HG02623 (cell line): ENCODE results near the gene TOMM40.
"Not testable (repeated sequence)": the region's sequence is repeated elsewhere in the genome, so short reads cannot be mapped to it uniquely, and the experiment has no call there.

Experiments
- ATAC-seq: cut with Tn5 transposase; IDR thresholded peaks from one replicate; pipeline ENCODE4 v1.9.1; 2021; ENCODE audit warnings: moderate library complexity; ENCODE audit not compliant: unreplicated experiment

TOMM40 gene

DNA sequence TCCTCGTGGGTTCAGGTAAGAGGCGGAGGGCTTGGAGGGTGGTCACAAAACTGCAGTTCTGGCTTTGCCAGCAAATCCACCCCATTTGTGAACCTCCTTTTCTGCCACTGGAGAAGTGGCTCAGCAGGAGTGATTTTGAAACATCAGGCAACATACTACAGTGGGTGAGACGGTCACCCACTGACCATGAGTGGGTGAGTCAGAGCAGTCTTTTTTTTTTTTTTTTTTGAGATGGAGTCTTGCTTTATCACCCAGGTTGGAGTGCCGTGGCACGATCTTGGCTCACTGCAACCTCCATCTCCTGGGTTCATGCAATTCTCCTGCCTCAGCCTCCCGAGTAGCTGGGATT, 3.0 kb downstream of the TOMM40 start:
- no peak for ATAC-seq

DNA sequence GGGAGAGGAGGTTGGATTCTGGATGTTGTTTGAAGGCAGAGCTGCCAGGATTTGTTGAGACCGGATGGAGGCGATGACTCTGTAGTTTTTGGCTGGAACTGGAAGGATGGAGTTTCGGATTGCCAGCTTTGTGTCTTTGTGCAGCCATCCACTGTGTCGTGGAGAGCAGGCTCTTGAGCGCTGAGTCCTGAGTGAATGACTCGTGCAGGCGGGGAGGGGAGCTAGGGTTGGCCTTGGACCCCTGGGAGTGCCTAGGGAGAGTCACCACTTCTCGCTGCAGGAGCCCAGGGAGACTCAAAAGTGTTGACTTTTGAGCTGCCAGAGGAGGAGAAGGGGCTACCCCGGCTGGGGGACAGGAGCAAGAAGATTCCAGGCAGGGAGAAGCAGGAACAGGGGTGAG, 3.9 kb downstream of the TOMM40 start:
- no peak for ATAC-seq

DNA sequence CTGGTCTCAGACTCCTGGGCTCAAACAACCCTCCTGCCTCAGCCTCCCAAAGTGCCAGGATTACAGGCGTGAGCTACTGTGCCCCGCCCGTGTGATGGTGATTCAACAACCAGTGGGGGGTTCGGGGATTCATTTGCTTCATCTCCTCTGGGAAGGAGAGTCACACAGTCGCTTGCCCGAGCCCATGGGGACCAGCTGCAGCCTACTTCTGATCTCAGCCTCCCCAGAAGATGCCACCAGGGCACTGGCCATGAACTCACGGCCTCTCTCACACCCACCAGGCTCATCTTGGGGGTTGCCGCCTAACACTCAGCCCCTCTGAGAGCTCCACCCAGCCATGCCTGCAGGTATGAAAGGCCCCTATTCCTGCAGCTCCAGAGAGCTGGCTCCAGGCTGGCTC, 6.8 kb downstream of the TOMM40 start:
- ATAC-seq, result no peak

DNA sequence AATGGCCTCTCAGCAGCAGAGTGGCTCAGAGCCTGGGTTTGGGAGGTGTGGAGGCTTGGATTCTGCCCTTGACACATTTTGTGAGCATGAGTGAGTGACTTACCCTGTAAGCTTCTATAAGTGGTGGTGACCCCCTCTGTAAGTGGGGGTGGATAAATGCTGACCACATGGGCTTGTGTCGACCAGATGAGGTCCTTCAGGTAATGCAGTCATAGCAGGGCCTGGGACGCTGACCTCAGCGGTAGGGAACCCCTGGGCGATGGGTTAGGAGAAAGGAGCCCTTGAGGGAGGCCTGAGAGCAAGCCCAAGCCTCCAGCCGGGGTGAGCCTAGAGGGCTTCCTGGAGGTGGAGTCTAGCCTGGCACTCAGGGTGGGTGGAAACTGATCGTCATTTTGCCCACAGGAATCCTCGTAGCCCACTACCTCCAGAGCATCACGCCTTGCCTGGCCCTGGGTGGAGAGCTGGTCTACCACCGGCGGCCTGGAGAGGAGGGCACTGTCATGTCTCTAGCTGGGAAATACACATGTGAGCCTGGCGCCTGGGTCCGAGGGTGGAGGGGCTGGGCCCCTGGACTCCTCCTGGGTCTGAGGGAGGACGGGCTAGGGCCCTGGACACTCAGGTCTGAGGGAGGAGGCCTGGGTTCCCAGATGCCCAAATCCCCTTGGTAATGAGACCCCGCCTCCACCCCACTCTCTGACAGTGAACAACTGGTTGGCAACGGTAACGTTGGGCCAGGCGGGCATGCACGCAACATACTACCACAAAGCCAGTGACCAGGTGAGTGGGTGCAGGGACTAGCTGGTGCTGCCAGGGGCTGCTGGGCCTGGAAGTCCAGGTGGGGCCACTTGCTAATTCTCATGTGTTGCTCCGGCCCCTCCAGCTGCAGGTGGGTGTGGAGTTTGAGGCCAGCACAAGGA, 9.5 kb downstream of the TOMM40 start:
- ATAC-seq, result no peak

DNA sequence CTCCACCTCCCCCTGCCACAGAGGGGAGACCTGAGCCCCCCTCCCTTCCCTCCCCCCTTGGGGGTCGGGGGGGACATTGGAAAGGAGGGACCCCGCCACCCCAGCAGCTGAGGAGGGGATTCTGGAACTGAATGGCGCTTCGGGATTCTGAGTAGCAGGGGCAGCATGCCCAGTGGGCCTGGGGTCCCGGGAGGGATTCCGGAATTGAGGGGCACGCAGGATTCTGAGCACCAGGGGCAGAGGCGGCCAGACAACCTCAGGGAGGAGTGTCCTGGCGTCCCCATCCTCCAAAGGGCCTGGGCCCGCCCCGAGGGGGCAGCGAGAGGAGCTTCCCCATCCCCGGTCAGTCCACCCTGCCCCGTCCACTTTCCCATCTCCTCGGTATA, 12.2 kb downstream of the TOMM40 start:
- ATAC-seq, result no peak

DNA sequence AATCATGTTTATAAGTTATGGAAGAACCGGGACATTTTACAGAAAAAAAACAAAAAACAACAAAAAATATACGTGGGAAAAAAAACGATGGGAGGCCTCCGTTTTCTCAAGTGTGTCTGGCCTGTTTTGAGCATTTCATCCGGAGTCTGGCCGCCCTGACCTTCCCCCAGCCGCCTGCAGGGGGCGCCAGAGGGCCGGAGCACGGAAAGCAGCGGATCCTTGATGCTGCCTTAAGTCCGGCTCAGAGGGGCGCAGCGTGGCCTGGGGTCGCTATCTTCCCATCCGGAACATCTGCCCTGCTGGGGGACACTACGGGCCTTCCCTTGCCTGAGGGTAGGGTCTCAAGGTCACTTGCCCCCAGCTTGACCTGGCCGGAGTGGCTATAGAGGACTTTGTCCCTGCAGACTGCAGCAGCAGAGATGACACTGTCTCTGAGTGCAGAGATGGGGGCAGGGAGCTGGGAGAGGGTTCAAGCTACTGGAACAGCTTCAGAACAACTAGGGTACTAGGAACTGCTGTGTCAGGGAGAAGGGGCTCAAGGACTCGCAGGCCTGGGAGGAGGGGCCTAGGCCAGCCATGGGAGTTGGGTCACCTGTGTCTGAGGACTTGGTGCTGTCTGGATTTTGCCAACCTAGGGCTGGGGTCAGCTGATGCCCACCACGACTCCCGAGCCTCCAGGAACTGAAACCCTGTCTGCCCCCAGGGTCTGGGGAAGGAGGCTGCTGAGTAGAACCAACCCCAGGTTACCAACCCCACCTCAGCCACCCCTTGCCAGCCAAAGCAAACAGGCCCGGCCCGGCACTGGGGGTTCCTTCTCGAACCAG, 12.8 kb downstream of the TOMM40 start:
- ATAC-seq, result no peak

DNA sequence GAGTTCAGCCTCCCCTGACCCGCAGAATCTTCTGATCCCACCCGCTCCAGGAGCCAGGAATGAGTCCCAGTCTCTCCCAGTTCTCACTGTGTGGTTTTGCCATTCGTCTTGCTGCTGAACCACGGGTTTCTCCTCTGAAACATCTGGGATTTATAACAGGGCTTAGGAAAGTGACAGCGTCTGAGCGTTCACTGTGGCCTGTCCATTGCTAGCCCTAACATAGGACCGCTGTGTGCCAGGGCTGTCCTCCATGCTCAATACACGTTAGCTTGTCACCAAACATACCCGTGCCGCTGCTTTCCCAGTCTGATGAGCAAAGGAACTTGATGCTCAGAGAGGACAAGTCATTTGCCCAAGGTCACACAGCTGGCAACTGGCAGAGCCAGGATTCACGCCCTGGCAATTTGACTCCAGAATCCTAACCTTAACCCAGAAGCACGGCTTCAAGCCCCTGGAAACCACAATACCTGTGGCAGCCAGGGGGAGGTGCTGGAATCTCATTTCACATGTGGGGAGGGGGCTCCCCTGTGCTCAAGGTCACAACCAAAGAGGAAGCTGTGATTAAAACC, 13.5 kb downstream of the TOMM40 start:
- ATAC-seq, result no peak

DNA sequence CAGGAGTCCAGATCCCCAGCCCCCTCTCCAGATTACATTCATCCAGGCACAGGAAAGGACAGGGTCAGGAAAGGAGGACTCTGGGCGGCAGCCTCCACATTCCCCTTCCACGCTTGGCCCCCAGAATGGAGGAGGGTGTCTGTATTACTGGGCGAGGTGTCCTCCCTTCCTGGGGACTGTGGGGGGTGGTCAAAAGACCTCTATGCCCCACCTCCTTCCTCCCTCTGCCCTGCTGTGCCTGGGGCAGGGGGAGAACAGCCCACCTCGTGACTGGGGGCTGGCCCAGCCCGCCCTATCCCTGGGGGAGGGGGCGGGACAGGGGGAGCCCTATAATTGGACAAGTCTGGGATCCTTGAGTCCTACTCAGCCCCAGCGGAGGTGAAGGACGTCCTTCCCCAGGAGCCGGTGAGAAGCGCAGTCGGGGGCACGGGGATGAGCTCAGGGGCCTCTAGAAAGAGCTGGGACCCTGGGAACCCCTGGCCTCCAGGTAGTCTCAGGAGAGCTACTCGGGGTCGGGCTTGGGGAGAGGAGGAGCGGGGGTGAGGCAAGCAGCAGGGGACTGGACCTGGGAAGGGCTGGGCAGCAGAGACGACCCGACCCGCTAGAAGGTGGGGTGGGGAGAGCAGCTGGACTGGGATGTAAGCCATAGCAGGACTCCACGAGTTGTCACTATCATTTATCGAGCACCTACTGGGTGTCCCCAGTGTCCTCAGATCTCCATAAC, 14.5 kb downstream of the TOMM40 start, which contains the start of gene APOE:
Gene APOE (plus strand): TSS at position 360 of the 724 bp plus-strand sequence. CDS start 829 bp downstream, outside the sequence.
- no peak for ATAC-seq

DNA sequence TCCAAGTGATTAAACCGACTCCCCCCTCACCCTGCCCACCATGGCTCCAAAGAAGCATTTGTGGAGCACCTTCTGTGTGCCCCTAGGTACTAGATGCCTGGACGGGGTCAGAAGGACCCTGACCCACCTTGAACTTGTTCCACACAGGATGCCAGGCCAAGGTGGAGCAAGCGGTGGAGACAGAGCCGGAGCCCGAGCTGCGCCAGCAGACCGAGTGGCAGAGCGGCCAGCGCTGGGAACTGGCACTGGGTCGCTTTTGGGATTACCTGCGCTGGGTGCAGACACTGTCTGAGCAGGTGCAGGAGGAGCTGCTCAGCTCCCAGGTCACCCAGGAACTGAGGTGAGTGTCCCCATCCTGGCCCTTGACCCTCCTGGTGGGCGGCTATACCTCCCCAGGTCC, 16.6 kb downstream of the TOMM40 start:
- ATAC-seq, result no peak

DNA sequence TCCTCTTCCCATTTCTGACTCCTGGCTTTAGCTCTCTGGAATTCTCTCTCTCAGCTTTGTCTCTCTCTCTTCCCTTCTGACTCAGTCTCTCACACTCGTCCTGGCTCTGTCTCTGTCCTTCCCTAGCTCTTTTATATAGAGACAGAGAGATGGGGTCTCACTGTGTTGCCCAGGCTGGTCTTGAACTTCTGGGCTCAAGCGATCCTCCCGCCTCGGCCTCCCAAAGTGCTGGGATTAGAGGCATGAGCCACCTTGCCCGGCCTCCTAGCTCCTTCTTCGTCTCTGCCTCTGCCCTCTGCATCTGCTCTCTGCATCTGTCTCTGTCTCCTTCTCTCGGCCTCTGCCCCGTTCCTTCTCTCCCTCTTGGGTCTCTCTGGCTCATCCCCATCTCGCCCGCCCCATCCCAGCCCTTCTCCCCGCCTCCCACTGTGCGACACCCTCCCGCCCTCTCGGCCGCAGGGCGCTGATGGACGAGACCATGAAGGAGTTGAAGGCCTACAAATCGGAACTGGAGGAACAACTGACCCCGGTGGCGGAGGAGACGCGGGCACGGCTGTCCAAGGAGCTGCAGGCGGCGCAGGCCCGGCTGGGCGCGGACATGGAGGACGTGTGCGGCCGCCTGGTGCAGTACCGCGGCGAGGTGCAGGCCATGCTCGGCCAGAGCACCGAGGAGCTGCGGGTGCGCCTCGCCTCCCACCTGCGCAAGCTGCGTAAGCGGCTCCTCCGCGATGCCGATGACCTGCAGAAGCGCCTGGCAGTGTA, 17.2 kb downstream of the TOMM40 start:
- ATAC-seq, result no peak

DNA sequence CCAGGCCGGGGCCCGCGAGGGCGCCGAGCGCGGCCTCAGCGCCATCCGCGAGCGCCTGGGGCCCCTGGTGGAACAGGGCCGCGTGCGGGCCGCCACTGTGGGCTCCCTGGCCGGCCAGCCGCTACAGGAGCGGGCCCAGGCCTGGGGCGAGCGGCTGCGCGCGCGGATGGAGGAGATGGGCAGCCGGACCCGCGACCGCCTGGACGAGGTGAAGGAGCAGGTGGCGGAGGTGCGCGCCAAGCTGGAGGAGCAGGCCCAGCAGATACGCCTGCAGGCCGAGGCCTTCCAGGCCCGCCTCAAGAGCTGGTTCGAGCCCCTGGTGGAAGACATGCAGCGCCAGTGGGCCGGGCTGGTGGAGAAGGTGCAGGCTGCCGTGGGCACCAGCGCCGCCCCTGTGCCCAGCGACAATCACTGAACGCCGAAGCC, 17.8 kb downstream of the TOMM40 start:
- no peak for ATAC-seq

DNA sequence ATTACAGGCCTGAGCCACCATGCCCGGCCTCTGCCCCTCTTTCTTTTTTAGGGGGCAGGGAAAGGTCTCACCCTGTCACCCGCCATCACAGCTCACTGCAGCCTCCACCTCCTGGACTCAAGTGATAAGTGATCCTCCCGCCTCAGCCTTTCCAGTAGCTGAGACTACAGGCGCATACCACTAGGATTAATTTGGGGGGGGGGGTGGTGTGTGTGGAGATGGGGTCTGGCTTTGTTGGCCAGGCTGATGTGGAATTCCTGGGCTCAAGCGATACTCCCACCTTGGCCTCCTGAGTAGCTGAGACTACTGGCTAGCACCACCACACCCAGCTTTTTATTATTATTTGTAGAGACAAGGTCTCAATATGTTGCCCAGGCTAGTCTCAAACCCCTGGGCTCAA, 18.7 kb downstream of the TOMM40 start:
- ATAC-seq, result no peak

DNA sequence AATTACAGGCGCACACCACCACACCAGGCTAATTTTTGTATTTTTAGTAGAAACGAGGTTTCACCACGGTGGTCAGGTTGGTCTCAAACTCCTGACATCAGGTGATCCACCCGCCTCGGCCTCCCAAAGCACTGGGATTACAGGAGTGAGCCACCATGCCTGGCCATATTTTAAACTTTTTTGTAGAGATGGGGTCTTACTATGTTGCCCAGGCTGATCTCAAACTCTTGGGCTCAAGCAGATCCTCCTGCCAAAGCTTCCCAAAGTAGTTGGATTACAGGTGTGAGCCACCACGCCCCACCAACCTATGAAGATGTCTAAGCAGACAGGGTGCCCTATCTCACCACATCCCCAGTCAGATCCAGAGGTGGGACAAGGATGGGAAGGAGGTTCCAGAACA, 20.8 kb downstream of the TOMM40 start:
- ATAC-seq, result not testable (repeated sequence)

DNA sequence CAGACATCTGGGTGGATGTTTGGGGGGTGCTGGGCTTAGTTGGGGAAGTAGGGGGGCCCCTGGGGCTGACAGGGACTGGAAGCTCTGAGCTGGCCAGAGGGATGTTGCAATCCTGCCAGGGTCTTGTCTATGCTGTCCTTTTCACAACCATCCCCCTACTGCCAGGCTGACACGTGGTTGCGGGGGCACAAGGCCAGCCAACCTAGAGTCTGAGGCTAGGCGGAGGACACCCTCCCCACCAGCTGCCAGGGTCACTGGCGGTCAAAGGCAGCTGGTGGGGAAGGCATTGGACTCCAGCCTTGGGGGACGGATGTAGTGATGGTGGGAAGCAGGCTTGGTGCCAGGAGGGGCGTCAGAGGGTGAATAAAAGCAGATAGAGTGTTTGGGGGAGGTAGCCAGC, 21.8 kb downstream of the TOMM40 start:
- no peak for ATAC-seq

DNA sequence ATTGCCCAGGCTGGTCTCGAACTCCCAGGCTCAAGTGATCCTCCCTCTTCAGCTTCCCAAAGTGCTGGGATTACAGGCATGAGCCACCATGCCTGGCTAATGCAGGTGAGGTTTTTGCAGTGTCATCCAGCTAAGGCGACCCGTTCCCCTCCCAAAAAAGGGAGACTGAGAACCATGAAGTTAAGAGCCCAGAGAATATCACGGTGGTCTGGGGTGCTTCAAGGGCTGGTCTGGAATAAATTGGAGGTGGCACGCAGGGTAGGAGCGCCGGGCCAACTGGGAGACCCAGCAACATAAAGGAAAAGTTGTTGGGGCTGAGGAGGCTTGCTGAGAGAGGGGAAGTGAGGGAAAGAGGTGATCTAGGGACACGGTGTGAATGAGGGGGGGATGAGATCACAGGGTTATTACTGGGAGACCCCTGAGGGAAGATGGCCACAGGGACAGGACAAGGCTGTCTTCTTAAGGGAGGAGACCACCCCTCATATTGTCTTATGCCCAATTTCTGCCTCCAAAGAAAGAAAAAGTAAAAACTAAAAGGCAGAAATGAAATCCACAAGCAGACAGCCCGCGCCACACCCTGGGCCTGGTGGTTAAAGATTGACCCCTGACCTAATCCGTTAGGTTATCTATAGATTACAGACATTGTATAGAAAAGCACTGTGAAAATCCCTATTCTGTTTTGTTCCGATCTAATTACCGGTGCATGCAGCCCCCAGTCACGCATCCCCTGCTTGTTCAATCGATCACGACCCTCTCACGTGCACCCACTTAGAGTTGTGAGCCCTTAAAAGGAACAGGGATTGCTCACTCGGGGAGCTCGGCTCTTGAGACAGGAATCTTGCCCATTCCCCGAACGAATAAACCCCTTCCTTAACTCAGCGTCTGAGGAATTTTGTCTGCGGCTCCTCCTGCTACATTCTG, 22.7 kb downstream of the TOMM40 start:
- not testable (repeated sequence) for ATAC-seq

DNA sequence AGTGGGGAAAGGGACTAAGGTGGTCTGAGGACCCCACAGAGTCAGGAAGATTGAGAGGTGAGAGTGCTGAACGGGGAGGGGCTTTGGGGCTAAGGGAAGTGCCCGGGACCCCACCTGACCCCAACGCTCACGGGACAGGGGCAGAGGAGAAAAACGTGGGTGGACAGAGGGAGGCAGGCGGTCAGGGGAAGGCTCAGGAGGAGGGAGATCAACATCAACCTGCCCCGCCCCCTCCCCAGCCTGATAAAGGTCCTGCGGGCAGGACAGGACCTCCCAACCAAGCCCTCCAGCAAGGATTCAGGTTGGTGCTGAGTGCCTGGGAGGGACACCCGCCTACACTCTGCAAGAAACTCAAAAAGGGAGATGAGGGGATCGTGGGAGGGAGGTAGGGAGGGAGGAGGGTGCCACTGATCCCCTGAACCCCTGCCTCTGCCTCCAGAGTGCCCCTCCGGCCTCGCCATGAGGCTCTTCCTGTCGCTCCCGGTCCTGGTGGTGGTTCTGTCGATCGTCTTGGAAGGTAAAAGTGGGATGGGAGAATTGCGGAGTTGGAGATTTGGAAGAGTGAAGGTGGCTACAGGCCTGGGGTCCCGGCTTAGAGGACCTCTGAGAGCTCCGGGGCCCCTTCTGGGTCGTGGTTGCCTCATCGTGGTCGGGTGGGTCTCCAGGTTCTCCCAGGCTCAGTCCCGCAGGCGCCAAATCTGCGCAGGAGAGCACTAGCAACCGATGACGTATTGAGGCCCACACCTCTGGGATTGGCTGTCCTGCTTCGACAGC, 23.6 kb downstream of the TOMM40 start, which contains the start of gene APOC1:
Gene APOC1 (plus strand): TSS at position 176 of the 774 bp plus-strand sequence. CDS start 284 bp downstream, at position 460.
- ATAC-seq, result peak; percentile 82

DNA sequence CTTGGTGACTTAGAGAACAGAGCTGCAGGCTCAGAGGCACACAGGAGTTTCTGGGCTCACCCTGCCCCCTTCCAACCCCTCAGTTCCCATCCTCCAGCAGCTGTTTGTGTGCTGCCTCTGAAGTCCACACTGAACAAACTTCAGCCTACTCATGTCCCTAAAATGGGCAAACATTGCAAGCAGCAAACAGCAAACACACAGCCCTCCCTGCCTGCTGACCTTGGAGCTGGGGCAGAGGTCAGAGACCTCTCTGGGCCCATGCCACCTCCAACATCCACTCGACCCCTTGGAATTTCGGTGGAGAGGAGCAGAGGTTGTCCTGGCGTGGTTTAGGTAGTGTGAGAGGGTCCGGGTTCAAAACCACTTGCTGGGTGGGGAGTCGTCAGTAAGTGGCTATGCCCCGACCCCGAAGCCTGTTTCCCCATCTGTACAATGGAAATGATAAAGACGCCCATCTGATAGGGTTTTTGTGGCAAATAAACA, 33.2 kb downstream of the TOMM40 start:
- ATAC-seq, result no peak
